DMS53 treated with DMSO at 0.1 percent for 48 hours (cell line): ENCODE measurements around the gene PRDM11.

Experiments
- DNase-seq: peaks from one replicate; lab custom pipeline; 2025; ENCODE audit not compliant: unreplicated experiment; lab: John Stamatoyannopoulos, UW

PRDM11 gene

GRCh38 chr11:45174168-45174835, 27.9 kb downstream of the PRDM11 start:
- DNase-seq = no peak

DNA sequence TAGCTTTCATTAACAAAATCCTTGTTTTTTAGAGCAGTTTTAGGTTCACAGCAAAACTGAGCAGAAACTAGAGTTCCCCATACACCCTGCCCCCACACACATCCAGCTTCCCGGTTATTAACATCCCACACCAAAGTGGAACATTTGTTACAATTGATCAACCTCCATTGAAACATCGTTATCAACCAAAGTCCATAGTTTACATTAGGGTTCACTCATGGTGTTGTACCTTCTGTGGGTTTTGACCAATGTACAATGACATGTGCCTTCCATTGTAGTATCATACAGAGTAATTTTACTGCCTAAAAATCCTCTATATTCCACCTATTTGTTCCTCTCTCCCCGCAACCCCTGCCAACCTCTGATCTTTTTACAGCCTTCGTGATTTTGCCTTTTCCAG, 28.5 kb downstream of the PRDM11 start:
- no peak for DNase-seq

DNA sequence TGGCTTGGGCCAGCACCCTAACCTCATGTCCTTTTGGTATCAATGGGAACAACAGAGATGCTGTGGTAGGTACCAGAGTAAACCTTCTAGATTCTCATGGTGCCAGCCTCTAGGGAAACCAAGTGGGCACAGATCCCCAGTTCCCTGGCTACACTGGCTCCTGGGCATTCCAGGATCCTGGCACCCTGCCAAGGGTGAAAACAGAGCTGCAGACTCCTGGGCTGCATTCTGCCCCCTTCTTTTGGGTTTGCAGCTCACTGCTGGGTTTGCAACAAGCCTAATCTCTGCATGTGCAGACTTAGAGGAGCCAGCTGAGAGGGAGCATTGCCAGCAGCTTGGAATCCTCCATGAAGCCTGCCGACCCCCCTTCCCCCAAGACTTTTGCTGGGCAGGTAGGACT, 30.6 kb downstream of the PRDM11 start:
- DNase-seq = no peak

- no peak for DNase-seq
Observed at GRCh38 chr11:45178223-45178622, 31.8 kb downstream of the PRDM11 start.

DNA sequence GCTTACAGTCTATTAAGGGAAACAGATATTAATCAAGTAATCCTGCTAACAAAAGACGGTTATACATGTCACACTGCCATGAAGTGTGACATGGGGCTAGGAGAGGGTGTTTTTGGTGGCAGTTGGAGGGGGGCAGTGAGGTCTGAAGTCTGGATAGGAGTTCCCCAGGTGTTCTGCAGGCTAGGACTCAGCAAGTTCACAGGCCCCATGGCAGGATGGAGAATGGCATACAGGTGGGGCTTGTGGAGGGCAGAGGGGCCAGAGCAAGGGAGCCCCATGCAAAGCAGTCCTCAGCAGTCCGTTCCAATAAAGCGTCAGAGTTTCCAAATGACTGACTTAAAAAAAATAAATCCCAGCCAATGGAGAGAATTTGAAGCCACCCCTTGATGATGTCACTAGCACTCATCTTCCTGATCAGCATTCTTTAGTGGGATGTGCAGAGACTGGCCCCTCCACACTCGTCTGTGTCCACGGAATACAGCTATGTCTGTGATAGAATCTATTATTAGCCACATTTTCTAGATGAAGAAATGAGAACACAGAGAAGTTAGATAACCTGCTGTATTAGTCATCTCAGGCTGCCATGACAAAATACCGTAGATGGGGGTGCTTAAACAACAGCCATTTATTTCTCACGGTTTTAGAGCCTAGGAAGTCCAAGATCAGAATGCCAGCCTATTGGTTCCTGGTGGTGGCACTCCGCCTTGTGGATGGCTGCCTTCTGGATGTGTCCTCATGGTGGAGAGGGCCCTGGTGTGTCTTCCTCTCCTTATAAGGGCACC, 32.6 kb downstream of the PRDM11 start:
- no peak for DNase-seq

GRCh38 chr11:45179686-45180178, 33.3 kb downstream of the PRDM11 start:
- DNase-seq = no peak

GRCh38 chr11:45180179-45180847, 33.9 kb downstream of the PRDM11 start:
- peak; percentile 15 for DNase-seq

DNA sequence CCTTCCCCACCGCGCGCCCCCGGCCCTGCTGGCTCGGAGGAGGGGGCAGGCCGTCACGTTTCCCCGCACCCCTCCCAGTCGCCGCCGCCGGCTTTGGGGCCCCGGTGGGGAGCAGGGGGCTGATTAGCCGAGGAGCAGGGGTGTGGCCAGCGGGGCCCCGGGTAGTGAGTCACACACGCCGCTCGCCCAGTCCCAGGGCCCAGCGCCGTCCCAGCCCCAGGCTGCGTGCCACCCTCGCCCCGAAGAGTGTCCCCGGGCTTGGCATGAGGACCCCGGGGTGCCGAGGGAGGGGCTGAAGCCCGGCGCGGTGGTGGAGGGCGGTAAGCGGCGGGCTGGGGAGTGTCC, 34.4 kb downstream of the PRDM11 start:
- DNase-seq = no peak

DNA sequence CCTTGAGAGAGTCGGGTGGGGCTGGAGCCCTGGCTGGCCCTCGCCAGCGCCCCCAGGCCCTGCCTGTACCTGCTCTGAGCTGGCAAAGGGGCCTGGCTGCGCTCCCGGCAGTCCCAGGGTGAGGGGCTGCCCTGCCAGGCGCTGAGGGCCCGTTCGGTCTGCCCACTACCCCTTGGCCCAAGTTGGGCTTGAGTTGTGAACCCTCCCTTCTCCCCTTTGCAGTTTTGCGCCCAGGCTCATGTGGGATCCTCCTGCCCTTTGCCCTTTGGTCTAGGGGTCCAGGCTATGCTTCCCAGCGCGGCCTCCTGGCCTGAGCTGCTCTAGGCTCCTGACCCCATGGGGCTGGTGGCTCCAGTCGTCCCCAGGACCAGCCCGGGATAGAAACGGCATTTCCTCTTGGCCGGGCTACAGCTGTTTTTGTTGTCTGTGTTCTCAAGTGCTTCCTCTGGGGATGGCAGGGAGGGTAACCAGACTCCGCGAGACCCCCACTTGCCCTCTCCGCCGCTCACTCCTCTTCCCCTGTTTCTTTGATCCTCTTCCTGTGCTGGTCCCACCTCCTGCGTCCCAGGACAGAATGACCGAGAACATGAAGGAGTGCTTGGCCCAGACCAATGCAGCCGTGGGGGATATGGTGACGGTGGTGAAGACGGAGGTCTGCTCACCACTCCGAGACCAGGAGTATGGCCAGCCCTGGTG, 34.9 kb downstream of the PRDM11 start:
- DNase-seq = no peak

DNA sequence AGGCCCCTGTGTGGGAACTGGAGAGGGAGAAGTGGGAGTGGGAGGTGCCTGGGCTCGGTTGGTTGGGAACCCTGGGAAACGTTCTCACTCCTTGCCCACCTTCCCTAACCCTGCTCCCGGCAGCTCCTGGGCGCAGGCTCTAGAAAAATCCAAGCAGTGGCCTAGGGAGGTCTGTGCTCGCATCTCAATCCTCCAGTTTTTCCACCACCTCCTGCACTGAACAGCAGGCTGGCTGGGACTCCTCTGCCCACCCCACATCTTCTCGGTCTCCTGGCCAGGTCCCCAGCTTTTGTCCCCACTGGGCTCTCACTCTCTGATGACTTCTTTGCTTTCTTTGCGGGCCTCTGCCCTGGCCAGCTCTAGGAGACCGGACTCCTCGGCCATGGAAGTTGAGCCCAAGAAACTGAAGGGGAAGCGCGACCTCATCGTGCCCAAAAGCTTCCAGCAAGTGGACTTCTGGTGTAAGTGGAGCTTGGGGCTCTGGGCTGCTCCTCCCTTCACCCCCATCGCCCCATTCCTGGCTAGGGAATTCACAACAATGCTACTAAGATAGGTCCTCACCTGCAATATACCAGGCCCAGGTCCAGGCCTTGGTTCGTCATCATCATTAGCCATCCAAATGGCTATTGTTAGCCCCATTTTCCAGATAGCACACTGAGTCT, 35.6 kb downstream of the PRDM11 start:
- no peak for DNase-seq

DNA sequence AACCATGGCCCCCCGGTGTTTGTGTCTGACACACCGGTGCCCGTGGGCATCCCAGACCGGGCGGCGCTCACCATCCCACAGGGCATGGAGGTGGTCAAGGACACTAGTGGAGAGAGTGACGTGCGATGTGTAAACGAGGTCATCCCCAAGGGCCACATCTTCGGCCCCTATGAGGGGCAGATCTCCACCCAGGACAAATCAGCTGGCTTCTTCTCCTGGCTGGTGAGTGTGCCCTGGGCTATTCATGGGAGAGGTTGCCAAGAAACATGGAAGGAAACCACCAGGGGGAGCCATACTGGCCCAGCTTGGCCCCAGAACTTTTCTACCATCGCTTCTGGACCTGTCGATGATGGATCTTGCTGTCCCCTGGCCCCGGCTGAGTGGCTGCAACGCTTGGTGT, 36.5 kb downstream of the PRDM11 start:
- DNase-seq = peak; percentile 3

- no peak for DNase-seq
Observed at GRCh38 chr11:45184640-45185039, 38.2 kb downstream of the PRDM11 start.

- no peak for DNase-seq
Observed at GRCh38 chr11:45185228-45185729, 38.8 kb downstream of the PRDM11 start.

DNA sequence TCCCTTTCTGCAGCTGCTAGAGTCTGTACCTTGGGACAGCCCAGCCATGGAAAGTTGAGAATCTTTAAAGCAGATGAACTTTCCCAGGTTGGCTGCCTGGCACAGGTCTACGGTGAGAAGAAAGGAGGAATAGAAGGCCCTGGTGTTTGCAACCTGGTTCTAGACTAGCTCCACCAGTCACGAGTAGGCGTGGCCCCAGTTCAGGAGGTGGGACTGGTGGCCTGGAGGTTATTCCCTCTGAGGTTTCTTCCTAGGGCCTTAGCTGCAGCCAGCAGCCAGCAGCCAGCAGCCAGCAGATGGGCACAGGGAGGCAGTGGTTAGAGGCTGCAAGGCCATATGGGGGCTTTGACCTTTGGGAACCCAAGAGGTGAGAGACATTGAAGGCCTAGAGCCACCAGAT, 40.9 kb downstream of the PRDM11 start:
- no peak for DNase-seq

DNA sequence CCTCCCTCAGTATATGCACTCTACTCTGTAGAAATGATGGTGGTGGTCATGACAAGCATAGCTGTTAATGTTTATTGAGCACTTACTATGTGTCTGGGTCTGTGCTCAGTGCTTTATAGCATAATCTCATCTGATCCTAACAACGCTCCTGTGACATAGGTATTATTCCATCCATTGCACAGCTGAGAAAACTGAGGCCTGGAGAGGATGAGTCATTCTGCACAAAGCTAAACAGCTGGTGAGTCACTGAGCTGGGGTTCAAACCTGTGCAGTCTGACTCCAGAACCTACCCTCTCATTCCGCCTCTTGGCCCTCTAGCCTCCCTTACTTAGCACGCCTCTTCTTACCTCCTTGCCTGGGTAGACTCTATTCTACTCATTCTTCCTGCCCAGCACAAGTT, 41.7 kb downstream of the PRDM11 start:
- no peak for DNase-seq

DNA sequence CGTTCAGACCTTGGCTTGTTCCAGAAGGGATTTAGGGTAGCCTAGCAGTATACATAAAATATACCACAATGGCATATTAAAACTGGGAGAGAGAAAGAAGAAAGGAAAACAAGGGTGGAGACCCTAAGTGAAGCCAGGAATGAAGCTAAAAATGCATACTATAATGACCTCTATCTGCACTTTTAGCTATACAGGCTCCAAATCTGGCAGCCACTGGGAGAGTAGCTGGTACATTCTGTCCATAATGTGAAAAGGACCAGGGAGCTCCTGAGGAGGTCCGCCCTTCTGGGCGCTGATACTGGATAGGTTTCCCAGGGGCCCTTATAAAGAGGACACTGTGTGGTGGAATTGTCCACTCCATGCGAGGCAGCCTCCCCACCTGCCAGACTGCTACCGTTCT, 42.8 kb downstream of the PRDM11 start:
- no peak for DNase-seq

- no peak for DNase-seq
Observed at GRCh38 chr11:45193695-45194094, 47.3 kb downstream of the PRDM11 start.

- DNase-seq = no peak
Observed at GRCh38 chr11:45204761-45205160, 58.3 kb downstream of the PRDM11 start.

- DNase-seq = no peak
Observed at GRCh38 chr11:45205978-45206377, 59.5 kb downstream of the PRDM11 start.

DNA sequence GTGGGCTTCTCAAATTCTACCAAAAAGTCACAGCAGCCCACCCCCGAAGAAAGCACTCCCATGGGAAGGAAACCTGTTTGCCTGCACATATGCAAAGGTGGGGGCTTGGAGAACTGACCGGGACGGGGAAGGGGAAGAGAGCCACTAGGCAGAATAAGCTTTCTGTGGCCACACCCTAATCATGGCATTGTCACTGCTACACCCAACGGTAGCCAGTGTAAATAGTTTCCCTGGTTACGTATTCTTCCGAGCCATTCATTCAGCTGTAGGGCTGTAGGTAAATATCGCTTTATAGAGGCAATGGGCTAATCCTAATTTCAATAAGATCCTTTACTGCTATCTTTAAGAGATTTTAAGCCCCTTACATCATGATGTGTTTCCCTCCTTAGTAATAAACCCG, 61.7 kb downstream of the PRDM11 start:
- no peak for DNase-seq
